WI38 (cell line): Measurements from ENCODE around the gene TRIO.

Experiments used
- H3K4me3 ChIP-seq: 2 replicates; pipeline ENCODE4 v1.5.1; 2011; ENCODE audit warnings: low read depth, mild to moderate bottlenecking, control low read depth, low read length
- TF ChIP-seq, protein P1 (sequence below): IDR thresholded peaks from 2 replicates; pipeline ENCODE4 v1.5.1; 2012; ENCODE audit warnings: low read depth, mild to moderate bottlenecking, control low read depth, low read length

Gene TRIO

DNA sequence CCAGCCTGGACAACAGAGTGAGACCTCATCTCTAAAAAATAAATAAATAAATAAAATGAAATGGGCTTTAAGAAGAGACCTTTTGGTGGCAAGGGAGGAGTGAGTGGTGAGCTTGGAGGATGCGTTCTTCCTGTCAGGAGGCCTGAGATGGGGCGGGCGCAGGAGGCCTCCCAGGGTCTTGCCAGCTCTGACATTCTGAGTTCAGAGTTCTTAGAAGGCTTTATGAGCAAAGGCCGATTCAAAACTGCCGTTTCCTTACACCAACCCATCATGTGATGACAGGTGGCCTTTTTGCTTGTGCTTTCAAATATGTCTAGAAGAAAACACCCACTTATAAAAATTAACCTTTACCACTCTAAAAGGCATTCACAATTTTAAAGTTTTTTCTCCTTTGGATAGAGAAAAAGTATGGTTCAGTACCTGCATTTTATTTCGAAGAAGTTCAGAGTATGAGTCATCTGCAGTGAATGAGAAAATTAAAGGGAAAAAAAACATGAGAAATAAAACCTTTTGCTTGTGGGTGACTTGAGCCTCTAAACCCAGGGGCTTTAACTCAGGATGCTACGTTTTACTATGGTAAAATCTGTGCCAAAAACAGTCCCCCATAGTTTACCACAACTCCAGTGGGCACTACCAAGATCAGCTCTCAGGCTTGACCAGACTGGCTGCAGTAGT, 281.0 kb downstream of the TRIO start:
- no peak overlapping the region for H3K4me3 ChIP-seq
- TF ChIP-seq, protein P1, sequence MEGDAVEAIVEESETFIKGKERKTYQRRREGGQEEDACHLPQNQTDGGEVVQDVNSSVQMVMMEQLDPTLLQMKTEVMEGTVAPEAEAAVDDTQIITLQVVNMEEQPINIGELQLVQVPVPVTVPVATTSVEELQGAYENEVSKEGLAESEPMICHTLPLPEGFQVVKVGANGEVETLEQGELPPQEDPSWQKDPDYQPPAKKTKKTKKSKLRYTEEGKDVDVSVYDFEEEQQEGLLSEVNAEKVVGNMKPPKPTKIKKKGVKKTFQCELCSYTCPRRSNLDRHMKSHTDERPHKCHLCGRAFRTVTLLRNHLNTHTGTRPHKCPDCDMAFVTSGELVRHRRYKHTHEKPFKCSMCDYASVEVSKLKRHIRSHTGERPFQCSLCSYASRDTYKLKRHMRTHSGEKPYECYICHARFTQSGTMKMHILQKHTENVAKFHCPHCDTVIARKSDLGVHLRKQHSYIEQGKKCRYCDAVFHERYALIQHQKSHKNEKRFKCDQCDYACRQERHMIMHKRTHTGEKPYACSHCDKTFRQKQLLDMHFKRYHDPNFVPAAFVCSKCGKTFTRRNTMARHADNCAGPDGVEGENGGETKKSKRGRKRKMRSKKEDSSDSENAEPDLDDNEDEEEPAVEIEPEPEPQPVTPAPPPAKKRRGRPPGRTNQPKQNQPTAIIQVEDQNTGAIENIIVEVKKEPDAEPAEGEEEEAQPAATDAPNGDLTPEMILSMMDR = no peak

- H3K4me3 ChIP-seq = no peak overlapping the region
- TF ChIP-seq, protein P1 = no peak
Measured at GRCh38 chr5:14425559-14425958, 282.4 kb downstream of the TRIO start.

DNA sequence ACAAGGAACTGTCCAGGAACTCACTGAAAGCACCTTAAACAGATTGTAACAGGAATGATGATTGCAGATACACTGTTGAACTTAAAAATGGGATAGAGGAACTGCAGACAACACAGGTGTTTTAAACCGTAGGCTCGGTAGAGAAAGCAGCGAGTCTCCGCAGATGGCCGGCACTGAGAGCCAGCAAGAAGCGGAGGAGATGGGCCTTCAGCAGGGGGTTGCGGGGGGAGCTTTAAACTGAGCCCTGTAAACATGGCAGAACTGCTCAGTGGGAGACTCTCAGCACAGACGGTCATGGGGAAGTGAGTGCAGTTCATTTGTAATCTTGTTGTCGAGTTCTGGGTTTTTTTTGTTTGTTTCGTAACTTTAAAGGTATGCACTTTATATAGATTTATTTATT, 283.4 kb downstream of the TRIO start:
- TF ChIP-seq, protein P1 = no peak
- H3K4me3 ChIP-seq = no peak overlapping the region

- no peak overlapping the region for H3K4me3 ChIP-seq
- TF ChIP-seq, protein P1 = no peak
Measured at GRCh38 chr5:14428302-14429081, 285.4 kb downstream of the TRIO start.

GRCh38 chr5:14429101-14430050, 286.2 kb downstream of the TRIO start:
- TF ChIP-seq, protein P1 = no peak

DNA sequence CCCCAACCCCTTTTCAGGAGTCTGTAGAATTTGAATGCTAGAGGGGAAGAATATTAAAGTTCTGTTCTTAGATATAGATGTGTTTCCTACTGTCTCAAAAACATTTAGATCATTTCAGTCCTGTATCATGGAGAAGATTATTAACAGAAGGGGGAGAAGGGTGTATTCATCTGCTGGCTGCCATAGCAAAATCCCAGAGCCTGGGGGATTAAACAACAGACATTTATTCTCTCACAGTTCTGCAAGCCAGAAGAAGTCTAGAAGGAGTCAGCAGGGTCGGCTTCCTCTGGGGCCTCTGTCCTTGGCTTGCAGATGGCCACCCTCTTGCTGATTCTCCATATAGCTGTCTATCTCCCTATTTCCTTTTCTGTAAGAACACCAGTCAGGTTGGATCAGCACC, 288.4 kb downstream of the TRIO start:
- TF ChIP-seq, protein P1 = no peak
- no peak overlapping the region for H3K4me3 ChIP-seq

More at GRCh38 chr5:14429101-14430050, 286.2 kb downstream of the TRIO start:
- H3K4me3 ChIP-seq = no peak overlapping the region
